ENCODE data around the gene PLPPR1. TPM values are rescaled to one million over a fixed set of nuclear protein-coding genes. Genes with fewer than 3 reads are reported as not detected.

The PLPPR1 gene
- polyA plus RNA-seq, result under 1 TPM in 1 of 2 donors, not detected in 1; 0.05 TPM

- Histone ChIP-seq H3K27me3 (ENCODE audit: control insufficient read depth in 1 of 2, insufficient read depth in 2 of 2, low read length in 2 of 2) (peaks cover 3 to 12% of the 10 kb centered on the region in 2 donors), H3K36me3 (ENCODE audit: control insufficient read depth in 2 of 2, insufficient read depth in 2 of 2, low read length in 1 of 2) (no peaks in the 10 kb centered on the region), H3K4me1 (ENCODE audit: control insufficient read depth in 2 of 2, insufficient read depth in 2 of 2, low read length in 1 of 2) (peaks cover 5 to 7% of the 10 kb centered on the region in 2 donors), H3K4me3 (ENCODE audit: low read depth in 1 of 2, low read length in 2 of 2) (peak within 1 kb of the TSS; percentile 54 to 59), H3K27ac (ENCODE audit: low read depth in 2 of 2, low read length in 1 of 2) (no peak within 1 kb of the TSS), H3K9me3 (ENCODE audit: control insufficient read depth in 2 of 2, insufficient read depth in 1 of 2, low read depth in 1 of 2, low read length in 1 of 2) (no peaks in the 10 kb centered on the region)
- WGBS, 2 donors, result 2% methylated on average over 89 of the region's 89 CpGs
Observed at GRCh38 chr9:101028346-101029314, at the start of gene PLPPR1. PLPPR1 (plus strand) TSS chr9:101028727.

DNA sequence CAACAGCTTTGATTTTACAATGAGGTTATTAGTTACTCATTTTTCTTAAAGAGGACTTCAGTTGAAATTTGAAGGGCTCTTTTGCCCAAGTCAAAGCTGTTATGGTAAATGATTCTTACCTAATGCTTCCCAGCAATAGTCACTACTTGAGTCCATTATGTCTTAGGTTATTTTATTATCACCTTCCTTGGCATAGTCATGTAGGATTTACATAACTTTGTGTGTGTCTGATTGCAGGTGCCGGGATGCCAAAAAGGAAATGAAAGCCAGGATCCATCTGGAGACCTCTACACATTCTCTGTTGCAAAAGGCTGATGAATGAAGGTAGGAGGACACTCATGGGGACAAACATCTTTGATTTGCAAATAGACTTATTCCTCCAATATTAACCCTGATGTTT lies 38.8 kb upstream of the PLPPR1 start:
- Histone ChIP-seq H3K4me3 (ENCODE audit: low read depth in 1 of 2, low read length in 2 of 2) (no peak overlapping the region), H3K4me1 (ENCODE audit: control insufficient read depth in 2 of 2, insufficient read depth in 2 of 2, low read length in 1 of 2) (no peaks in the 10 kb centered on the region), H3K9me3 (ENCODE audit: control insufficient read depth in 2 of 2, insufficient read depth in 1 of 2, low read depth in 1 of 2, low read length in 1 of 2) (no peaks in the 10 kb centered on the region), H3K36me3 (ENCODE audit: control insufficient read depth in 2 of 2, insufficient read depth in 2 of 2, low read length in 1 of 2) (no peaks in the 10 kb centered on the region), H3K27ac (ENCODE audit: low read depth in 2 of 2, low read length in 1 of 2) (no peak overlapping the region), H3K27me3 (ENCODE audit: control insufficient read depth in 1 of 2, insufficient read depth in 2 of 2, low read length in 2 of 2) (no peaks in the 10 kb centered on the region)
- 0 to 38% methylated on average over 1 of the region's 1 CpG for WGBS, 2 donors

DNA sequence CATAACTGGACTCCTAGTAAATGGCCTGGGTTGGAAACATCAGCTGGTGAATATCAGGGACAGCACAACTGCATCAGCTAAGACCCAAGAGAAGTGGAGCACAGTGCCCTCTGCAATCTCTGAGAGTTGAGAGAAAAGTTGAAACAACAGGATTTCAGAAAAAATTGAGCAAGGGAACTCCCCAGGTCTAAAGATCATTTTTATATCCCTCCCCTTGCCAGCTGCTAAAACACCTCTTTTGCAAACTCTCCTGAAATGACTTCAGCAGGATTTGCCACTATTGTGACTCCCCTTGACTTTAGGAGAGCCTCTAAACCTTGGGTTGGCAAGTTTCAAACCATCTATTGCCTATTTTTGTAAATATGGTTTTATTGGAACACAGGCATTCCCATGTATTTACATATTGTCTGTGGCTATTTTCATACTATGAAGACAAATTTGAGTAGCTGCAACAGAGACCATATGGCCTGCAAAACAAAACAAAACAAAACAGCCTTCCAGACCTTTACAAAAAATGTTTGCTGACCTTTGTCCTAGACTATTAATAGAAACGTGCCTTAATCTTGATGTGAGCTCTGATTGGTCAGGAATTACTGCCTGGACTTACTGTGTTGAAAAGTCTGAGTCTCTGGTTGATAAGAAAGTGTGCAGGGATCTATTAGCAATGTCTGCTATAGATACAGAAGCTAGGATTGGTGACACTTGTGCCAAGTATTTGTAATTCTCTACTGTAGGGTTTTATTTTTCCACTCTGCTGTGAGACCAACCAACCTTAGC lies 37.7 kb upstream of the PLPPR1 start:
- 3 to 4% methylated on average over 1 of the region's 1 CpG for WGBS, 2 donors

DNA sequence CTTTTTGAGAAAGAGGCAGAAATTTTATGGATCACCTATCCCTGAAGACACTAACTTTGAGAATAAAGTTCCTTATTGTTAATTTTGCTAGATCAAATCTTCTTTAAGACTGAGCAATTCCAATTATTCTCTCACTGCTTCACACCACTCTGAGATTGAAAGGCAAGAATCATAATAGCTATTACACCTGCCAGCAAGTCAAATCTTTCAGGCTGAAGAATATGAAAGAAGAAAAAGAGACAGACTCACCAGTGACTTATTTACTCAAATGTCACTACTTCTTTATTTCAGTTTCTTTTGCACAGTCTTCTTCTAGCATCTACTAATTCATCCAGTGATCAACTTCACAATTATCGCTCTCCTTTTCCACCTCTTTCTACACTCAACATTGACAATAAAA lies 35.9 kb upstream of the PLPPR1 start:
- 89 to 99% methylated on average over 1 of the region's 1 CpG for WGBS, 2 donors

More for the DNA sequence above, 37.7 kb upstream of the PLPPR1 start:
- Histone ChIP-seq H3K4me1 (ENCODE audit: control insufficient read depth in 2 of 2, insufficient read depth in 2 of 2, low read length in 1 of 2) (no peaks in the 10 kb centered on the region), H3K36me3 (ENCODE audit: control insufficient read depth in 2 of 2, insufficient read depth in 2 of 2, low read length in 1 of 2) (no peaks in the 10 kb centered on the region), H3K27me3 (ENCODE audit: control insufficient read depth in 1 of 2, insufficient read depth in 2 of 2, low read length in 2 of 2) (no peaks in the 10 kb centered on the region), H3K9me3 (ENCODE audit: control insufficient read depth in 2 of 2, insufficient read depth in 1 of 2, low read depth in 1 of 2, low read length in 1 of 2) (no peaks in the 10 kb centered on the region), H3K4me3 (ENCODE audit: low read depth in 1 of 2, low read length in 2 of 2) (no peak overlapping the region), H3K27ac (ENCODE audit: low read depth in 2 of 2, low read length in 1 of 2) (no peak overlapping the region)

DNA sequence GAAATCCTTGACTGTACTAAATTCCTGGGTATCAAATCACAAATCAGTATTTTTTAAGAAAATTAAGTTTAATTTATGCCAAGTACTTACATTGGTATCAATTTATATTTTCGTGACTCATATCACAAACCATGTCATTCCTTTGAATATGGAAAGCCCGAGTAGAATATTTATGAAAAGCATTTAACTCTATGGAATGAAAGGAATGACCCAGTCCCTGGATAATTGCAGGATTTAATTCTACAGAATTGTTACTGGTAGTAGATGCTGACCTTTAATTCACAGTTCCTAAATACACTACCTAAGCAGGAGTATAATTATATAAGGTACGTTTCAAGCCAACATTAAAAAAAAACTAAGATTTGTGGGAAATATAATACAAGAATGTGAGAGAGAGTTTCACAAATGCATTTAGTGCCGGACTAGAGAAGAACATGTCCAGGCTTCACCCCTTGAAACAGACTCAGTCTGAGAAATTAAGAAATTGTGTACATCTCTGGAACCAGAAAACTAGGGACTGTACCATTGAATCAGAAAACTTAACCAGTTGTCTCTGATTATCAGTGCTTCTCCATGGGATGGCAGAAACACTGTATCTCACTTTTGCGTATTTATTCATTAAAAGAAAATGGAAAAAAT lies 28.5 kb upstream of the PLPPR1 start:
- Histone ChIP-seq H3K36me3 (ENCODE audit: control insufficient read depth in 2 of 2, insufficient read depth in 2 of 2, low read length in 1 of 2) (no peaks in the 10 kb centered on the region), H3K27me3 (ENCODE audit: control insufficient read depth in 1 of 2, insufficient read depth in 2 of 2, low read length in 2 of 2) (no peaks in the 10 kb centered on the region), H3K9me3 (ENCODE audit: control insufficient read depth in 2 of 2, insufficient read depth in 1 of 2, low read depth in 1 of 2, low read length in 1 of 2) (no peaks in the 10 kb centered on the region), H3K4me1 (ENCODE audit: control insufficient read depth in 2 of 2, insufficient read depth in 2 of 2, low read length in 1 of 2) (no peaks in the 10 kb centered on the region), H3K27ac (ENCODE audit: low read depth in 2 of 2, low read length in 1 of 2) (no peak overlapping the region), H3K4me3 (ENCODE audit: low read depth in 1 of 2, low read length in 2 of 2) (no peak overlapping the region)
- WGBS, 2 donors, result 58 to 66% methylated on average over 5 of the region's 5 CpGs

More for the DNA sequence above, 35.9 kb upstream of the PLPPR1 start:
- Histone ChIP-seq H3K27ac (ENCODE audit: low read depth in 2 of 2, low read length in 1 of 2) (no peak overlapping the region), H3K36me3 (ENCODE audit: control insufficient read depth in 2 of 2, insufficient read depth in 2 of 2, low read length in 1 of 2) (no peaks in the 10 kb centered on the region), H3K4me3 (ENCODE audit: low read depth in 1 of 2, low read length in 2 of 2) (no peak overlapping the region), H3K4me1 (ENCODE audit: control insufficient read depth in 2 of 2, insufficient read depth in 2 of 2, low read length in 1 of 2) (no peaks in the 10 kb centered on the region), H3K9me3 (ENCODE audit: control insufficient read depth in 2 of 2, insufficient read depth in 1 of 2, low read depth in 1 of 2, low read length in 1 of 2) (no peaks in the 10 kb centered on the region), H3K27me3 (ENCODE audit: control insufficient read depth in 1 of 2, insufficient read depth in 2 of 2, low read length in 2 of 2) (no peaks in the 10 kb centered on the region)

- H3K27ac ChIP-seq (ENCODE audit: low read depth in 2 of 2, low read length in 1 of 2), result no peak overlapping the region
- H3K36me3 ChIP-seq (ENCODE audit: control insufficient read depth in 2 of 2, insufficient read depth in 2 of 2, low read length in 1 of 2), result no peaks in the 10 kb centered on the region
- H3K4me1 ChIP-seq (ENCODE audit: control insufficient read depth in 2 of 2, insufficient read depth in 2 of 2, low read length in 1 of 2), result no peaks in the 10 kb centered on the region
- 76 to 80% methylated on average over 3 of the region's 3 CpGs for WGBS, 2 donors
- no peak overlapping the region for H3K4me3 ChIP-seq (ENCODE audit: low read depth in 1 of 2, low read length in 2 of 2)
- H3K27me3 ChIP-seq (ENCODE audit: control insufficient read depth in 1 of 2, insufficient read depth in 2 of 2, low read length in 2 of 2), result no peaks in the 10 kb centered on the region
- H3K9me3 ChIP-seq (ENCODE audit: control insufficient read depth in 2 of 2, insufficient read depth in 1 of 2, low read depth in 1 of 2, low read length in 1 of 2), result no peaks in the 10 kb centered on the region
Observed at GRCh38 chr9:101005246-101005645, 23.3 kb upstream of the PLPPR1 start.

DNA sequence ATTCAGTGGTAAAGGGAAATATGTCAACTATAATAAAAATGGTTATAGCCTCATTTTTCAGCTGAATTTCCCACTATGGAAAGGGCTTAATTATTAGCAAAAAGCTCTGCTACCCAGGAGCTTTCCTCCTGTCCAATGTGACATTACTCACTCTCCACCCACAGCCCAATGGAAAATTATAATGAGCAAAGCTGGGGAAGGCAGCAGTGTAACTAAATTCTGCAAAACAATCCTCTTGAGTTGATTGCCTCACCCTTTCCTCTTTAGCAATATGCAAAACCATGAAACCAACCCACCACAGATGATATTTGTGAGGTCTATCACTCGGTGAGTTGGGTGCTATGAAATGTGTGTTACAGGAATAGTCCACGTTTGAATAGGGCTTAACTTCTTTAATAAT lies 14.0 kb upstream of the PLPPR1 start:
- Histone ChIP-seq H3K4me3 (ENCODE audit: low read depth in 1 of 2, low read length in 2 of 2) (no peak overlapping the region), H3K36me3 (ENCODE audit: control insufficient read depth in 2 of 2, insufficient read depth in 2 of 2, low read length in 1 of 2) (no peaks in the 10 kb centered on the region), H3K27ac (ENCODE audit: low read depth in 2 of 2, low read length in 1 of 2) (no peak overlapping the region), H3K4me1 (ENCODE audit: control insufficient read depth in 2 of 2, insufficient read depth in 2 of 2, low read length in 1 of 2) (no peaks in the 10 kb centered on the region), H3K27me3 (ENCODE audit: control insufficient read depth in 1 of 2, insufficient read depth in 2 of 2, low read length in 2 of 2) (no peaks in the 10 kb centered on the region), H3K9me3 (ENCODE audit: control insufficient read depth in 2 of 2, insufficient read depth in 1 of 2, low read depth in 1 of 2, low read length in 1 of 2) (no peaks in the 10 kb centered on the region)
- 36 to 41% methylated on average over 2 of the region's 2 CpGs for WGBS, 2 donors

- no peak overlapping the region for H3K27ac ChIP-seq (ENCODE audit: low read depth in 2 of 2, low read length in 1 of 2)
- WGBS, 2 donors, result 65 to 79% methylated on average over 2 of the region's 2 CpGs
Observed at GRCh38 chr9:101018467-101018866, 10.1 kb upstream of the PLPPR1 start.

GRCh38 chr9:101022704-101023103 lies 5.8 kb upstream of the PLPPR1 start:
- no peaks in the 10 kb centered on the region for H3K9me3 ChIP-seq (ENCODE audit: control insufficient read depth in 2 of 2, insufficient read depth in 1 of 2, low read depth in 1 of 2, low read length in 1 of 2)
- no peaks in the 10 kb centered on the region for H3K4me1 ChIP-seq (ENCODE audit: control insufficient read depth in 2 of 2, insufficient read depth in 2 of 2, low read length in 1 of 2)
- no peak overlapping the region for H3K27ac ChIP-seq (ENCODE audit: low read depth in 2 of 2, low read length in 1 of 2)
- peaks cover 2 to 4% of the 10 kb centered on the region in 2 donors for H3K27me3 ChIP-seq (ENCODE audit: control insufficient read depth in 1 of 2, insufficient read depth in 2 of 2, low read length in 2 of 2)
- H3K36me3 ChIP-seq (ENCODE audit: control insufficient read depth in 2 of 2, insufficient read depth in 2 of 2, low read length in 1 of 2), result no peaks in the 10 kb centered on the region
- H3K4me3 ChIP-seq (ENCODE audit: low read depth in 1 of 2, low read length in 2 of 2), result no peak overlapping the region

More at GRCh38 chr9:101018467-101018866, 10.1 kb upstream of the PLPPR1 start:
- Histone ChIP-seq H3K27me3 (ENCODE audit: control insufficient read depth in 1 of 2, insufficient read depth in 2 of 2, low read length in 2 of 2) (no peaks in the 10 kb centered on the region), H3K4me1 (ENCODE audit: control insufficient read depth in 2 of 2, insufficient read depth in 2 of 2, low read length in 1 of 2) (no peaks in the 10 kb centered on the region), H3K4me3 (ENCODE audit: low read depth in 1 of 2, low read length in 2 of 2) (no peak overlapping the region), H3K36me3 (ENCODE audit: control insufficient read depth in 2 of 2, insufficient read depth in 2 of 2, low read length in 1 of 2) (no peaks in the 10 kb centered on the region), H3K9me3 (ENCODE audit: control insufficient read depth in 2 of 2, insufficient read depth in 1 of 2, low read depth in 1 of 2, low read length in 1 of 2) (no peaks in the 10 kb centered on the region)
